RPMI7951 (cell line): Measurements from ENCODE around the gene GSTM4. TPM values are rescaled to one million over a fixed set of nuclear protein-coding genes. Genes with fewer than 3 reads are reported as not detected.

Experiments used
- DNase-seq: peaks from one replicate; pipeline ENCODE4 v3.0.0-alpha.2; 2012; ENCODE audit warnings: low read depth
- total RNA-seq: library from RNA; depleted of rRNA; stranded (reverse); fragments of >200 nt; shearing (Covaris generic); gene quantifications from 2 replicates; pipeline ENCODE4 v1.2.3, GENCODE V29; 2014

GSTM4 gene
- total RNA-seq, 1 experiment from 2014 or later: 30.6 TPM

GRCh38 chr1:109624201-109625010, 31.5 kb upstream of the GSTM4 start:
- no peak for DNase-seq

GRCh38 chr1:109625176-109625575, 30.7 kb upstream of the GSTM4 start:
- no peak for DNase-seq

- no peak for DNase-seq
Observed at GRCh38 chr1:109625601-109626560, 30.0 kb upstream of the GSTM4 start.

- DNase-seq: no peak
Observed at GRCh38 chr1:109626682-109627408, 29.1 kb upstream of the GSTM4 start.

- no peak for DNase-seq
Observed at GRCh38 chr1:109627692-109628399, 28.1 kb upstream of the GSTM4 start.

- DNase-seq: no peak
Observed at GRCh38 chr1:109628540-109629321, 27.2 kb upstream of the GSTM4 start.

GRCh38 chr1:109629372-109630030, 26.4 kb upstream of the GSTM4 start:
- DNase-seq: no peak

- DNase-seq: no peak
Observed at GRCh38 chr1:109630081-109630897, 25.6 kb upstream of the GSTM4 start.

- DNase-seq: no peak
Observed at GRCh38 chr1:109630898-109631512, 24.9 kb upstream of the GSTM4 start.

- no peak for DNase-seq
Observed at GRCh38 chr1:109631513-109632505, 24.1 kb upstream of the GSTM4 start.

GRCh38 chr1:109632671-109633346, 23.1 kb upstream of the GSTM4 start:
- no peak for DNase-seq

- no peak for DNase-seq
Observed at GRCh38 chr1:109634292-109634691, 21.6 kb upstream of the GSTM4 start.

- no peak for DNase-seq
Observed at GRCh38 chr1:109634771-109635750, 20.8 kb upstream of the GSTM4 start.

- DNase-seq: no peak
Observed at GRCh38 chr1:109635862-109636200, 20.1 kb upstream of the GSTM4 start.

- DNase-seq: peak; percentile 65
Observed at GRCh38 chr1:109636201-109636952, 19.5 kb upstream of the GSTM4 start.
